OCI-LY1 (cell line): Measurements from ENCODE around the gene PDE8A.

Experiments used
- CTCF ChIP-seq: fragments of 200-600 bp; sonication (generic), shearing (Covaris generic); IDR thresholded peaks from 2 replicates; pipeline ENCODE4 v1.5.1; 2017; ENCODE audit warnings: mild to moderate bottlenecking, antibody characterized with exemption, low read length, moderate library complexity, mixed read lengths
- EZH2 ChIP-seq: fragments of 200-600 bp; sonication (generic), shearing (Covaris generic); IDR thresholded peaks from 2 replicates; pipeline ENCODE4 v1.8.0; 2017; ENCODE audit warnings: borderline replicate concordance, mixed run types, mild to moderate bottlenecking, antibody characterized with exemption, low read length, moderate library complexity, mixed read lengths

- TF ChIP-seq CTCF (peak; percentile 49), EZH2 (no peak)
Measured at GRCh38 chr15:85044251-85044853, 62.7 kb downstream of the PDE8A start.
